Lower leg skin (tissue), 4 donors: ENCODE measurements around the gene RHOJ. TPM values are rescaled to one million over a fixed set of nuclear protein-coding genes. Genes with fewer than 3 reads are reported as not detected.
"Not testable (repeated sequence)": the region's sequence is repeated elsewhere in the genome, so short reads cannot be mapped to it uniquely, and the experiment has no call there.

Source experiments
- DNase-seq, 2 donors: peaks; one replicate each; pipeline ENCODE4 v3.0.0-alpha.2; 2019; ENCODE audit warnings: low spot score in 2 of 2
- H3K4me3 ChIP-seq: fragments of 200-600 bp; sonication (generic); 2 replicates; pipeline ENCODE4 v1.5.1; 2017; ENCODE audit warnings: mild to moderate bottlenecking, low read depth; ENCODE audit not compliant: poor library complexity, severe bottlenecking
- POLR2A ChIP-seq, 2 donors: fragments of 450-650 bp; IDR thresholded peaks; one replicate each; pipeline ENCODE4 v1.6.1; 2016 to 2017; ENCODE audit warnings: antibody characterized with exemption in 2 of 2, mild to moderate bottlenecking in 1 of 2, moderate library complexity in 1 of 2
- WGBS, 2 donors: methylation state at CpG; one replicate each; pipeline ENCODE4 v1.1.5; 2018; 5-methylcytosine and 5-hydroxymethylcytosine counted together
- intact Hi-C: fragments of 100-400 bp; cut with DNase I; formaldehyde crosslinking; loops from one replicate; pipeline ENCODE4 v1.15.0; 2023; ENCODE audit warnings: low total_unique reads
- total RNA-seq, 4 donors: library from RNA; depleted of rRNA; stranded (reverse); fragments of >200 nt; gene quantifications; one replicate each; pipeline ENCODE4 v1.1.0, GENCODE V29; 2016
- TF ChIP-seq, protein P1 (sequence below), 3 donors: fragments of 450-650 bp; IDR thresholded peaks; one replicate each; pipeline ENCODE4 v1.5.1; 2016; ENCODE audit warnings: antibody characterized with exemption in 3 of 3, mild to moderate bottlenecking in 3 of 3, moderate library complexity in 2 of 3

Gene RHOJ
- total RNA-seq: 1 to 10 TPM in 2 of 4 donors, under 1 TPM in 2; 0.65 to 5.5 (median 1.3) TPM

DNA sequence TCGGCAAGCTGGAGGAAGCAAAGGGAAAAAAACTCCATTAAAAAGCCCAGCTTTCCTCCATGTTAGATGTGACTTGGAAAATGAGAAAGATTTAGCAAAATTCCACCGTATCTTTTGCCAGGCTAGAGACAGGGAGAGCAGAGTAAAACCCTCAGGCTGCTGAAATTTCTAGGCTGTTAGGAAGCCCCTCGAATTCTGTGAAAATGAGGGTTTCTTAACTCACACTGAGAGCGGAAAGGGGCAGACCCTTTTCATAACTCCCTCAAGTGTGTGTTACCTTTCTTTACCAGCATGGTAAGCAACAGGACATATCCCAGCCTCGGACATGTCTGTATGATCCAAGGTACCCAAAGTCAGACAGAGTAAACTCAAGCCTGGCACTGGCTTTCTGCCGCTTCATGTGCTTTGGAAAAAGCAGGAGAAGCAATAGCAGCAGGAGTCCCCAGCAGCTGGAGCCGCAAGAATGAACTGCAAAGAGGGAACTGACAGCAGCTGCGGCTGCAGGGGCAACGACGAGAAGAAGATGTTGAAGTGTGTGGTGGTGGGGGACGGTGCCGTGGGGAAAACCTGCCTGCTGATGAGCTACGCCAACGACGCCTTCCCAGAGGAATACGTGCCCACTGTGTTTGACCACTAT lies at the start of gene RHOJ:
RHOJ (plus strand) TSS at position 37 of the 637 bp plus-strand sequence; CDS start at position 464, 427 bp downstream.
- no peak for DNase-seq
- WGBS, 2 donors: 29 to 31% methylated on average over 16 of the region's 16 CpGs
- no peak for TF ChIP-seq POLR2A (IDR thresholded peaks at IDR 0.05)
- TF ChIP-seq, protein P1, sequence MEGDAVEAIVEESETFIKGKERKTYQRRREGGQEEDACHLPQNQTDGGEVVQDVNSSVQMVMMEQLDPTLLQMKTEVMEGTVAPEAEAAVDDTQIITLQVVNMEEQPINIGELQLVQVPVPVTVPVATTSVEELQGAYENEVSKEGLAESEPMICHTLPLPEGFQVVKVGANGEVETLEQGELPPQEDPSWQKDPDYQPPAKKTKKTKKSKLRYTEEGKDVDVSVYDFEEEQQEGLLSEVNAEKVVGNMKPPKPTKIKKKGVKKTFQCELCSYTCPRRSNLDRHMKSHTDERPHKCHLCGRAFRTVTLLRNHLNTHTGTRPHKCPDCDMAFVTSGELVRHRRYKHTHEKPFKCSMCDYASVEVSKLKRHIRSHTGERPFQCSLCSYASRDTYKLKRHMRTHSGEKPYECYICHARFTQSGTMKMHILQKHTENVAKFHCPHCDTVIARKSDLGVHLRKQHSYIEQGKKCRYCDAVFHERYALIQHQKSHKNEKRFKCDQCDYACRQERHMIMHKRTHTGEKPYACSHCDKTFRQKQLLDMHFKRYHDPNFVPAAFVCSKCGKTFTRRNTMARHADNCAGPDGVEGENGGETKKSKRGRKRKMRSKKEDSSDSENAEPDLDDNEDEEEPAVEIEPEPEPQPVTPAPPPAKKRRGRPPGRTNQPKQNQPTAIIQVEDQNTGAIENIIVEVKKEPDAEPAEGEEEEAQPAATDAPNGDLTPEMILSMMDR (IDR thresholded peaks at IDR 0.05): no peak
- intact Hi-C loops: no loop called here
- H3K4me3 ChIP-seq: no peak within 1 kb of the TSS

DNA sequence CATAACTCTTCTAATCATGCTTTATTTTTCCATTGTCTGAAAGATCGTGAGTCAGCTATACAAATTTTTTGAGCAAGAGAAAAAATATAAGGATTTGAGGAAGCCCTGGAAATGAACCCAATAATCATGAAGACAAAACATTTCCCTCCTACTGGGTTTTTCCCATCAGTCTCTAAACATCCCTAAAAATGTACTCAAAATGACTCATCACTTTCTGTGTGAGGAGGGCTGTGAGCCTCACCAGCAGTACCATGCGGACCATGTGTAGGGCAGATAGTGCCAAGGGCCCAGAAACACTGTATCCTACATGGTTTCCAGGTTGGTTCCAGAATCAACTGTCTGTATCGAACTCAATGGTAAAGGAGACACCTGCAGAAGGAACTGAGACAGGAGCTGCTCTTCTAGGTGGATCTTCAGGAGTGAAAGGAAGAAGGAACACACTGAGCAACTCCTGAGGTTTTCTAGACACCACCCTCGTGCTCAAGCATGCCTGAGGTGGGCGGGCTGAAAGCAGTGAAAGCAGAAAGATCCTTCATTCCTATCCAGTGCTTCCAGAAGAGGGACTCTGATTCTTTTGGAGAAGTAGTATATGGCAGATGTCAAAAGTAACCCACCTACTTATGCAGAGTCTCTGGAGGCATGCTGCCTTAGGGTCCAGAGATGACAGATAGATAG lies 48.6 kb upstream of the RHOJ start:
- H3K4me3 ChIP-seq: no peak overlapping the region
- DNase-seq: no peak
- WGBS, 2 donors: 51 to 53% methylated on average over 5 of the region's 5 CpGs
- intact Hi-C loops: no loop called here
- no peak for TF ChIP-seq POLR2A (IDR thresholded peaks at IDR 0.05)
- TF ChIP-seq, protein P1 (IDR thresholded peaks at IDR 0.05): no peak

DNA sequence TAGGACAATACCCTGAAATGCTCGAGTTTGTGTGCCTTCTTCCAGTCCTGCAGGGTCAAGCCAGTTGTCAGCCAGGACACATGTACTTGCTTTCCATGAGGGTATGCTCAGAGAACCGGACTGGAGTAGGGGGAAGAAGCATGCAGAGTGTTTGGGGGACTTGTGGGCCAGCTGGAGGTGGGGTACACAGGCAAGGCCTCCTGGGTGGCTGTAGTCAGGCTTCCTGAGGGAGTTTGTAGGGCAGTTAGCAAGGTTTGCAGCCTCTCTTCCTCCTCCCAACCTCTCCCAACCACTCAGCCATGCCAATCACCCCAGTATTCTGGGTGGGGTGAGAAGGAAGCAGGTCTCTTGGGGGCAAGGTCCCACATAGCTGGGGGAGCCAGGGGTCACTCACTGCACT lies 47.0 kb upstream of the RHOJ start:
- no peak overlapping the region for H3K4me3 ChIP-seq
- no peak for DNase-seq
- WGBS, 2 donors: 76 to 84% methylated on average over 2 of the region's 2 CpGs
- TF ChIP-seq, protein P1 (IDR thresholded peaks at IDR 0.05): no peak
- no peak for TF ChIP-seq POLR2A (IDR thresholded peaks at IDR 0.05)
- intact Hi-C loops: no loop called here

DNA sequence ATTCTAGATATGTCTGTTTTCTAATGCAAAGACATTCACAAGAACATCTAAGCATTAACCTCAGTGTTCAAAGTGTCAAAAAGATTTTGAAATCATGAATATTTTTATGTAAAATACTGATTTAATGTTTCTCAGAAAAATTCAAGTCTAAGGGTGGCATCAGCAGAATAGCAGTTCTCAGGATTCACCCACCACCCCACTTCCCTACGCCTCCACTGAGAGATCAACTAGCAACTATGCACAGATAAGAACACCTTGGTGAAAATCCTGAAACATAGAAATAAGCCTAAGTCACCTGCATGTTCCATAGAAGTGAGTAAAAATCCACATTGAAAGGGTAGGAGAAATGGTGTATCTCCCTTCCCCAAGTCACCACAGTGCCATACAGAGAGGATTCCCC lies 40.9 kb upstream of the RHOJ start:
- 97 to 100% methylated on average over 1 of the region's 1 CpG for WGBS, 2 donors
- intact Hi-C loops: no loop called here
- TF ChIP-seq POLR2A (IDR thresholded peaks at IDR 0.05): no peak
- TF ChIP-seq, protein P1 (IDR thresholded peaks at IDR 0.05): no peak
- no peak for DNase-seq
- H3K4me3 ChIP-seq: no peak overlapping the region

DNA sequence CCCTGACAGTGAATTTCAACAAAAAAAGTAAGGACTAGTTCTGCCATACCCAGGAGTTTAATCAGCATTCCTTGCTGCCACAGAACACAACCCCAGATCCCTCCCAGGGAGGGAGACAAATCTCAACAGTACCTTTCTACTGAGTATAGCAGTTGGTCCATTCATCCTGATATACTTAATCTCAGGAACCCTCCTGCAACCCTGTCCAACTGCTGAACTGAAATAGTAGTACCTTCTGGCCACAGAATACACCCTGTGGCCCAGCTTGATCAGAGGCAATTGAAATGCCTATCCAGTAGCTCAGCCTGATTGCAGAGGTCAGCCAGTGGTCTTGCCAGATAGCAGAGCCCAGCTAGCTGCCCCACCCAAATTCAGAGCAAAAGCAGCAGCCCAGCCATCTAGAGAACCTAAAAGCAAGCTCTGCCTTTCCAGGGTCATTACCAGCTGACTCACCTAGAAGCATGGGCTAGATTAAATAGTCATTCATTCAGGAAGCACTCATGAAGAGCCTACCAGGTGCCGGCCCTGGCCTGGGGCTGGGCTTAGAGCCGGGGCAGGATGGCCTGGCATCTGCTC lies 40.0 kb upstream of the RHOJ start:
- intact Hi-C loops: no loop called here
- H3K4me3 ChIP-seq: no peak overlapping the region
- WGBS, 2 donors: 57 to 81% methylated on average over 2 of the region's 2 CpGs
- peak in 1 of 2 donors; percentile 34 for DNase-seq
- TF ChIP-seq, protein P1 (IDR thresholded peaks at IDR 0.05): no peak
- no peak for TF ChIP-seq POLR2A (IDR thresholded peaks at IDR 0.05)

DNA sequence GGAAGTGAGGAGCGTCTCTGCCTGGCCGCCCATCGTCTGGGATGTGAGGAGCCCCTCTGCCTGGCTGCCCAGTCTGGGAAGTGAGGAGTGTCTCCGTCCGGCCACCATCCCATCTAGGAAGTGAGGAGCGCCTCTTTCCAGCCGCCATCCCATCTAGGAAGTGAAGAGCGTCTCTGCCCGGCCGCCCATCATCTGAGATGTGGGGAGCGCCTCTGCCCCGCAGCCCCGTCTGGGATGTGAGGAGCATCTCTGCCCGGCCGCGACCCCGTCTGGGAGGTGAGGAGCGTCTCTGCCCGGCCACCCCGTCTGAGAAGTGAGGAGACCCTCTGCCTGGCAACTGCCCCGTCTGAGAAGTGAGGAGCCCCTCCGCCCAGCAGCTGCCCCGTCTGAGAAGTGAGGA lies 39.0 kb upstream of the RHOJ start:
- 98 to 100% methylated on average over 5 to 13 of the region's 23 CpGs for WGBS, 2 donors
- peak in 1 of 2 donors; percentile 48 for DNase-seq
- intact Hi-C loops, H3K4me3 ChIP-seq: not testable (repeated sequence)
